HG03439 (cell line): ENCODE results near the gene FANCM.

Source experiments
- ATAC-seq: cut with Tn5 transposase; IDR thresholded peaks from one replicate; pipeline ENCODE4 v1.9.1; 2021; ENCODE audit warnings: mild to moderate bottlenecking, moderate library complexity; ENCODE audit not compliant: unreplicated experiment

FANCM gene, protein sequence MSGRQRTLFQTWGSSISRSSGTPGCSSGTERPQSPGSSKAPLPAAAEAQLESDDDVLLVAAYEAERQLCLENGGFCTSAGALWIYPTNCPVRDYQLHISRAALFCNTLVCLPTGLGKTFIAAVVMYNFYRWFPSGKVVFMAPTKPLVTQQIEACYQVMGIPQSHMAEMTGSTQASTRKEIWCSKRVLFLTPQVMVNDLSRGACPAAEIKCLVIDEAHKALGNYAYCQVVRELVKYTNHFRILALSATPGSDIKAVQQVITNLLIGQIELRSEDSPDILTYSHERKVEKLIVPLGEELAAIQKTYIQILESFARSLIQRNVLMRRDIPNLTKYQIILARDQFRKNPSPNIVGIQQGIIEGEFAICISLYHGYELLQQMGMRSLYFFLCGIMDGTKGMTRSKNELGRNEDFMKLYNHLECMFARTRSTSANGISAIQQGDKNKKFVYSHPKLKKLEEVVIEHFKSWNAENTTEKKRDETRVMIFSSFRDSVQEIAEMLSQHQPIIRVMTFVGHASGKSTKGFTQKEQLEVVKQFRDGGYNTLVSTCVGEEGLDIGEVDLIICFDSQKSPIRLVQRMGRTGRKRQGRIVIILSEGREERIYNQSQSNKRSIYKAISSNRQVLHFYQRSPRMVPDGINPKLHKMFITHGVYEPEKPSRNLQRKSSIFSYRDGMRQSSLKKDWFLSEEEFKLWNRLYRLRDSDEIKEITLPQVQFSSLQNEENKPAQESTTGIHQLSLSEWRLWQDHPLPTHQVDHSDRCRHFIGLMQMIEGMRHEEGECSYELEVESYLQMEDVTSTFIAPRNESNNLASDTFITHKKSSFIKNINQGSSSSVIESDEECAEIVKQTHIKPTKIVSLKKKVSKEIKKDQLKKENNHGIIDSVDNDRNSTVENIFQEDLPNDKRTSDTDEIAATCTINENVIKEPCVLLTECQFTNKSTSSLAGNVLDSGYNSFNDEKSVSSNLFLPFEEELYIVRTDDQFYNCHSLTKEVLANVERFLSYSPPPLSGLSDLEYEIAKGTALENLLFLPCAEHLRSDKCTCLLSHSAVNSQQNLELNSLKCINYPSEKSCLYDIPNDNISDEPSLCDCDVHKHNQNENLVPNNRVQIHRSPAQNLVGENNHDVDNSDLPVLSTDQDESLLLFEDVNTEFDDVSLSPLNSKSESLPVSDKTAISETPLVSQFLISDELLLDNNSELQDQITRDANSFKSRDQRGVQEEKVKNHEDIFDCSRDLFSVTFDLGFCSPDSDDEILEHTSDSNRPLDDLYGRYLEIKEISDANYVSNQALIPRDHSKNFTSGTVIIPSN (N-terminal part only)

DNA sequence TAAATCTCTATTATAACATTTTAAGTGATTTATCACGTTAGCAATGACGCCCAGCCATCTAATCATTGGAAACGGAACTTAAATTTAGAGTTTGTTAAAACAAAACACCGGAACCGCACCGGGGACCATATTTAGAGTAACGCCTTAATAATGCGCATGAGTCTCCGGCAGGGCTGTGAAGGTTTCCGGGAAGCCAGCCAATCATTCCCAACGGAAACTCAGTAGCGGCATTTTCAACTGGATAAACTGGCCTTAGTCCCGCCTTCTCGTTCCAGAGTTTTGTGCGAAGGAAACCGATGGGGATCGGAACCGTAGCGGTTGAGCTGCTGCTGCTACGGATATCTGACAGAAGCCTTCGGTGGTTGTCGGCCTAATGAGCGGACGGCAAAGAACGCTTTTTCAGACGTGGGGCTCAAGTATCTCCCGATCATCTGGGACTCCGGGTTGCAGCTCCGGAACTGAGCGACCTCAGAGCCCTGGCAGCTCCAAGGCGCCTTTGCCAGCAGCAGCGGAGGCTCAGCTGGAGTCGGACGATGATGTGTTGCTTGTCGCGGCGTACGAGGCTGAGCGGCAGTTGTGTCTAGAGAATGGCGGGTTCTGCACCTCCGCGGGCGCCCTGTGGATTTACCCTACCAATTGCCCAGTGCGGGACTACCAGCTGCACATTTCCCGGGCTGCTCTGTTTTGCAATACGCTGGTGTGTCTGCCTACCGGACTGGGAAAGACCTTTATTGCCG, at the start of gene FANCM:
Gene FANCM, plus strand, starts transcription at position 272 of the 737 bp plus-strand sequence. Its CDS starts 102 bp downstream, at position 374.
- ATAC-seq: peak; percentile 42

DNA sequence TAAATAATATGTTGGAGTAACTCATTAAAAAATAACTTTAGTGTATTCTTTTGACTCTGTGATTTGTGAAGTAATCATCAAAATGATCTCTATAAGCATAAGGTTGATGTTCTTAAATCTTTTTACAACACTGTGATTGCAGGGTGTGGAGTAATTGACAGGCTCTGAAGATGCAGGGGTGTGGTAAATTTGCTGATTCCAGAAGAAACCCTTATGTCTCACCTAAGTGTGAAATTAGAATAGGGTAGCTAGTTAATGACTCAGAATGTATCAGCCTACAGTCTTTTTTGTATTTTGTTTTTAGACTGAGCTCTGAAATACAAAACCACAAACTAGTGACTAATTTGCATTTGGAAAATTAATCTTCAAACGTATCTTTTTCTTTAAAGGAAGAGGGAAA, 45.9 kb upstream of the FANCM start:
- ATAC-seq: peak; percentile 71

DNA sequence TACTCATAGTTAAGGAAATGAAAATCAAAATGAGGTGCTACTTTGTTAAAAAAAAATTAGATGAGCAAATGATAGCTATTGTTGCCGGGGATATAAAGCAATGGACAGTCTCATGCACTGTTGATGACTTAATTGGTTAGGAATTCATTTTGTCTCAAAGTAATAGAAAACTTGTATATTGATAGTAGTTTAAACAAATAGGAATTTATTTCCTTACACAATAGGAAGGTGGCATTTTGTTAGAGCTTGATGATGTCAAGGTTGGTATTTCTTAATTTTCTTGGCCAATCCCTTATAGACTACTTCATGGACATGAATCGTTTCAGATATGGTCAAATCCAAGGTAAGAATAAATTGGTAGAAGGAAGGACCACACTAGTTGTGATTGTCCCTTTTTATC, 44.0 kb upstream of the FANCM start:
- no peak for ATAC-seq

DNA sequence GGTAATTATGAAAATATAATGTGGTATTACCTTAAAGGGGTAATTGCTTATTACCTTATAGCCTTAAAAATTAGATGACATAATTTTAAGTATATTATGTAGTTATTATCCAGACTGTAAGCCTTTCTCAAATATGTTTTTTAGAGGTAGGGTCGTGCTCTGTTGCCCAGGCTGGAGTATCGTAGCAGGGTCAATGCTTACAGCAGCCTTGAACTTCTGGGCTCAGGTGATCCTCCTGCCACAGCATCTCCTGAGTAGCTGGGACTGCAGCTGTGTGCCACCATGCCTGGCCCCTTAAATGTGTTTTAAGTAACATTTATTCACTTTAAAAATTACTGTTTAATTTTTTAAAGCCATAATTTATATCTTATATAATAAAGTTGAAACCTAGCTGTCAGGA, 41.5 kb upstream of the FANCM start:
- ATAC-seq: no peak

DNA sequence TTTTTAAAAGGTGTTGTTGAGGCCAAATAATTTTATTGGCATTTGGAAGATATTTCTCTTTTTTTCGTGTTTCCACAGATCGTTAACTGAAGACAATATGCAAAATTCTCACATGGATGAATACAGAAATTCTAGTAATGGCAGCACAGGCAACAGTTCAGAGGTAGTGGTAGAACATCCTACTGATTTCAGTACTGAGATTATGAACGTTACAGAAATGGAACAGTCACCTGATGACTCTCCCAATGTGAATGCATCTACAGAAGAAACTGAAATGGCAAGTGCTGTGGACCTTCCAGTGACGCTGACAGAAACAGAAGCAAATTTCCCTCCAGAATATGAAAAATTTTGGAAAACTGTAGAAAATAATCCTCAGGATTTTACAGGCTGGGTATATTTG, 40.6 kb upstream of the FANCM start:
- ATAC-seq: no peak

DNA sequence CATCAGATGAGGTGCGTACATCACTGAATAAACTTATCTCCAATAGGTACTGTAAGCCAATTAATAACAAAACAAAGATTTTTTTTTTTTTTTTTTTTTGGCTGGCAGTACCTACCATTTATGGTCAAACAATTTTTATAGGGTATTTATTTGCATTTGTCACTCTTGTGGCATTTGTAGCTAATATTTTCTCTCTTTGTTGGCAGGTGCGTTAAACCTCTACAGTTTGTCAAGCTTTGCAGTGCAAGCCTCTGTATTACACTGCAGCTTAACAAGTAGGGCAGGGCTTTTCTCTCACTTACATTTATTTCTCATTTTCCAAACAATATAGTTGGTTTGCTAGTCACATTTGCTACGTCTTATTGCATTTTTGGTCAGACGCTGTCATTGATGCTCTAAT, 39.5 kb upstream of the FANCM start:
- ATAC-seq: no peak

DNA sequence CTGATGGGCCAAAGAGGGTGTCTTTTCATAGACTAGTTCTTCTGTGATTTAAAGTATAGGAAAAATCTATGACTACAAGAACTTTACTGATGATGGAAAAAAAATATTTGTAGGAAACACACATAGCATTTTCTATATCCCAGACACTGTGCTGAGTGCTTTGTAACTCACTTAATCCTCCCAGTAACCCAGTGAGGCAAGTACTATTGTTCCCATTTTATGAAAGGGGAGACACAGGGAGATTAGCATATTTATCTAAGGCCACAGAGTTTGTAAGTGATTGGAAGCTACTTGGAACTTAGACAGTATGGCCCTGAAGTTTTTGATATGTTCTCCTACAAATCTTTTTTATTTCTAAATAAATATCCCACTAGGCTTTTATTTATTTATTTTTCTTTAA, 31.9 kb upstream of the FANCM start:
- no peak for ATAC-seq

DNA sequence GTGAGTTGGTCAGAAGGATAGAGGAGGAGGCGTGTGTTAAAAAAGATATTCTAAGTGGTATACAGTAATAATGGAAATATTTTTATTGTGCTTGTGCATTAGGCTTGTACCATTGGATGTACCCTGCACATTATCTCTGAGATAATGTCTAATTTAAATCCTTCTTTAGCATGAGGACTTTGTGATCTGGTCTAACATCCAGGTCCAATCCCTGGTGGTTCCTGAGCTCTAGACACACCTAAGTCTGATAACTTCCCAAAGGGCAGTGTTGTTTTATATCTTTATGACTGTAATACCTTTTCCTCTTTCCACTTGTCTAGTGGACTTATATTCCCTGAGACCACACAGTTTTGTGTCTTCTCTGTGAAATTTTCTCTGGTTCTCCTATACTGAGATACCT, 31.2 kb upstream of the FANCM start:
- no peak for ATAC-seq

DNA sequence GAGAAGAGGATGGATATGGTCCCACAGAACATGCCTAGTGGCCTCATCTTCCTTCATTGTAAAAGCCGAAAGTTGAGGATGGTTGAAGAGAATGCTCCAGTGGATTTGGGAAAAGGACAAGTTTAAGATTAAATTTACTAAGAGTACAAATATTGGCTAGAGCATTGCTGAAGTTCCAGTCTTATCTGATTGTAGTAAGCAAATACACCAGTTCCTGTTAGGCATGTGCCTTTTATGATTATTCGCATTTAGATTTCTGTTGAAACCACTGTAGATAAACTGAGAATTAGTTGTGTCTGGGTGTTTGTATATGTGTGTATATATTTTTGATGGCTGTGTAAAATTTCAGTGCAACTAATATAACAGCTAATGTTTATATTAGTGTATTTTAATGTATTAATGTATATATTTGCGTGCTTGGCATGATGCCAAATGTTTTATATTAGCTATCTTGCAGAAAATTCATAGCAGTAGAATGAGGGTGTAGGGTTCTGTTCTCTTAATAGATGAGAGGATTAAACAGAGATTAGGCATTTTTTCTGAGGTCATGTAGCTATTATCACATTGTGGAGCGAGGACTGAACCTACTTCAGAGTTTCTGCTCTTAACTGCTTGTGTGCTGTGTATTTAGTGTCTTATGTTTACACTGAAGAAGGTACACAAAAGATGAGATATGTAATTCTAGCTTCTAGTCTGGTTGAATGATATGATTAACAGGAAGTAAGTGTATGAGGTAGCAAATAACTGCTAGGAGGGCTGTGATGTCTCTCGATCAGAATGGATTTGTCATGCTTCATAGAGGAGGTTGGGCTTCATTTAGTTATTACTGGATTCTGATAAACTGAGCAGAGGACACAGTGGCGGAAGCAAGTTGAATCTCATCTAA, 22.6 kb upstream of the FANCM start:
- ATAC-seq: no peak

DNA sequence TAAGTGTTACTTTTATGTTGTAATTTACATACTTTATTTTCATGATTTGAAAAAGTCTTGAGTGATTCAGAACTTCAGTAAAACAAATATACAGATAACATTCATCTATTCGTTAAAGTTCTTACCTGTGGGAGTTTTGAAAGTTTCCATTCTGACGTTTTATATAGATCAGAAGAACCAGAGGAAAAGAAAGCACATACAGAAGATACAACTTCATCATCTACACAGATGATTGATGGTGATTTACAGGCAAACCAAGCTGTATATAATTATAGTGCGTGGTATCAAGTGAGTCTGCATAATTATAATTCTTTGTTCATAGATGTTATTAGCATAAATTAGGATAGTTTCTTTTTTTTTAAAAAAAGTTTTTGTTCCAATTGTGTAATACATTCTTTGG, 21.4 kb upstream of the FANCM start:
- ATAC-seq: no peak

DNA sequence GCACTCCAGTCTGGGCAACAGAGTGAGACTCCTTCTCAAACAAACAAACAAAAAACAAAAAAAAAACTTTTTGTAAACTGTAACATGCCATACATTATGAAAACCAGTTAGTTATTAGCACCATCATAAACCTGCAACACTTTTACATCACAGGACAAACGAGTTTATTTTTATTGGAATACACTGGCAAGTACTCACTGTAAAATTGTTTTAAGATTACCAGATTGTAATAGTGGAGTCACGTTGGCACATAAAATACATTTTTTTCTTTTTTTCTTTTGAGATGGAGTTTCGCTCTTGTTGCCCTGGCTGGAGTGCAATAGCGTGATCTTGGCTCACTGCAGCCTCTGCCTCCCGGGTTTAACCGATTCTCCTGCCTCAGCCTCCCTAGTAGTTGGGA, 17.1 kb upstream of the FANCM start:
- no peak for ATAC-seq

DNA sequence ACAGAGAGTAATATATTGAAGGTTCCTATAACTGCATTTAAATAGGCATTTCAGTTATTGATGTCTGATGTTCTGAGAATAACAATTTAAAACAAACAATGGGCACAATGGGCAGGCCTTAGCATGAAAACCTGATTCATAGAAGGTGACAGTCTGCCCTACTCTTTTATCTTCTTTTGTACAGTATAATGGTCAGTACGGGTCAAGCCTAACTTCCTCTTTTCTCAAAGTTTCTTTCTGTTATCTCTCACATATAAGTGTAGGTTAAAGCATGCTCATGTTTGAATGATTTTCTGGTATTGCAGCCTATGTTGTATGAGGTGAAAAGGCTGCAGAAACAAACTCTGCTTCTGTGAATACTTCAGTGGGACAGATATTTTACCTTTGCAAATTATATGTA, 15.6 kb upstream of the FANCM start:
- ATAC-seq: no peak

DNA sequence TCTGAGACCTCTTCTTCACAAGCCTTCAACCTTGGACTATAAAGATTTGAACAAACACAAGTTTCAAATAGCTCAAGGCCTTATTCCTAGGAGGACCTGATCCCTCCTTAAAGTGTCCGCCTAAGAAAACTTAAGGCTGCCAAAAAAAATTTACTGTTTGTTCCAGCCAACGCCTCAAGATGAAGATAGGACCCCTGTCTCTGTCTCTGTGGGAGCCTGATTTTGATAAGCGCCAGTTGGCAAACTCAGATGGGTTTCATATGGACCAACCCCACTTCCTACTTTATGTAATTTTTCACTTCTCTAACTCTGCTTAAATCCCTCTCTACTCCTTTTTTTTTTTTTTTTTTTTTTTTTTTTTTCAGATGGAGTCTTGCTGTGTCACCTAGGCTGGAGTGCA, 12.5 kb upstream of the FANCM start:
- no peak for ATAC-seq

DNA sequence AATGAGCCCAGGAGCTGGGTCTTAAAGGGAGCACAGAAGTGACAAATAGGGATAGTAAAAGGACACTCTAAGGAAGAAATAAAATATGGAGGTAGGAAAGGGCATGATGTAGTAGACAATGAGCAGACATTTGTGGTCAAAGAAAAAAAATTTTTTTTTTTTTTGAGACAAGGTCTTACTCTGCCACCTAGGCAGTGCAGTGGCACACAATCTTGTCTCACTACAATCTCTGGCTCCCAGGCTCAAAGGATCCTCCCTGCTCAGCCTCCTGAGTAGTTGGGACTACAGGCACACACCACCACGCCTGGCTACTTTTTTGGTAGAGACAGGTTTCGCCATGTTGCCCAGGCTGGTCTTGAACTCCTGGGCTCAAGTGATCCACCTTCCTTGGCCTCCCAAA, 10.0 kb upstream of the FANCM start:
- ATAC-seq: no peak

DNA sequence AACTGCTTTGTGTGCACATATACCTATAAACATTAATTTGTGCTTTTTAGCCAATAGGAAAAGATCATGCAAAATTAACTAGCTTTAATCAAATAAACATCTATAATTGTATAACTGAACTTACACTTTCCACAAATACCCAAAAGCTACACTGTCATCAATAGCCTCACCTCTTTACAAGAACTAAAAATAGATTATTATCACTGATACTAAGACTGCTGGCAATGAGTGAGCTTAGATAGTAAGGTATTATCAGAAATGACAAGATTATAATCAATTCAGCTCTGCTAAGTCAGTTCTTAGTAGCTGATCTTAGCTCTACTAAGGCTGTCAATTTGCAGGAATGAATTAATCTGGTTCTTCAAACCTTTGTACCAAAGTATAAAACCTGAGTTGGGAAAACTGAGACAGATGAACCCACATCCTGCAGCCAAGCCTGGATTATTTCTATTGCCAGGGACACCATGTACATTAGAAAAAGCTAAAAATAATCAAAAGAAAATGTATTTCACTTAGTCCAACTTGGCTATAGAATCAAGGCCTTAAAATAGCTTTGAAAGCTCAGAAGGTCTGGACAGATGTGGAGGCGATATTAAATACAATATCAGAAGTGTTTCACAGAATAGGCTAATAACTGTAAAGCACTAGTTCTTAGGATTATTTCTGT, 6.6 kb upstream of the FANCM start:
- no peak for ATAC-seq

DNA sequence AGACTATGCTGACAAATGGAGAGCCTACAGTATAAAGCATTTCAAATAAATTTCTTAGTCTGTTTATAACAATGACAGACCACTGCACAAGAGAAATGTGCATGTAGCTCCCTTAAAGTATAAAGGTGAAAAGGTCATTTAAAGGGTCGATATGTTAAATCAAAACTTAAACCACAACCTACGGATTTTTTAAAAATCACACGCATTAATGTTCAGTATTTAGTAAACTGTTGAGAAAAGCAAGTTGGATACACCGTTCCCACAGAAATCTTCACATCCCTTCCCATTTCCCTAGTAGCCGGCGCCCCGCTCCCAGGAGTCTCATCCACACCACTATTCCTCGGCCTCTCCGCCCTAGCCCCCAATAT, 2.1 kb upstream of the FANCM start:
- no peak for ATAC-seq

DNA sequence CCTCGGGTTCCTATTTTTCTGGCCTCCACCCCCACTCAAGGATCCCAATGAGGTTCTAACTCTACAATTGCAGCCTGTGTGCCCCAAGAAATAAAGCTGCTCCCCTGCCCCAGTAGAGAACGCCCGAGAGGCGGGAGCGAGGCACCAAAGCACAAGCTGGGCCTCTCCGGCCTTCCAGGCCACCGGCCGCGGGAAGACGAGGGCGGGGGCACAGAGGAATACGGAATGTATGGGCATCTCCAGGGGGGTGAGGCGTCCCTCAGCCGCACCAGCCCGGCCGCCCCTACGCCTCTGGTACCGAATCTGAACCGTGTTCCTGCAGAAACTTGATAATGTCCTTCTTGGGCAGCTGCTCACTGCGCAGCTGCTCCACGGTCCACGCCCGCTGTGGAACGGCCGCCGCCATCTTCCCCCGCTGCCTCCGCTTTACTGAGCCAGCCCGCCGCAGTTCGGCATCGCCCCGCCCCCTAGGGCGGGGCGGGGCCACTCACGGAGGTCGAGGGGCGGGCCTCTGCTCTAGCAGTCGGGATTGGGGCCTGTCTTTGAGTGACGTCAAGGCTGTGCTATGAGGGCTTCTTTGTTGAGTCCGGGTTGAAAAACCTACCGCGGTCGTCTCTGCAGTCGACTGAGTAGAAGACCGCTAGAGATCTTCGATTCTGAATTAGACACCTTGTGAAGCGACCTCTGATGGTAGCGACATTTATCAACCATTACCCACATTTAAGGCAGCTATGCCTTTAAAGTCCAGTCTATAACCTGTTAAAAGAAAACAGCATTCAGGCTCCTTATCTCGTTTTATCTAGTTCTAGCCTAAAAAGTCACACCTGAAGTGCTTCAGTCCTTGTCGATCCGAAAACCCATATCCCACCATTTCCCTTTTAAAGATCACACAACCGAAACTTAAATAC, 1.4 kb upstream of the FANCM start, which contains the start of gene FKBP3:
Gene FKBP3, minus strand, starts transcription at position 431 of the 908 bp plus-strand sequence. Its CDS starts 25 bp downstream, at position 406.
- peak; percentile 89 for ATAC-seq

DNA sequence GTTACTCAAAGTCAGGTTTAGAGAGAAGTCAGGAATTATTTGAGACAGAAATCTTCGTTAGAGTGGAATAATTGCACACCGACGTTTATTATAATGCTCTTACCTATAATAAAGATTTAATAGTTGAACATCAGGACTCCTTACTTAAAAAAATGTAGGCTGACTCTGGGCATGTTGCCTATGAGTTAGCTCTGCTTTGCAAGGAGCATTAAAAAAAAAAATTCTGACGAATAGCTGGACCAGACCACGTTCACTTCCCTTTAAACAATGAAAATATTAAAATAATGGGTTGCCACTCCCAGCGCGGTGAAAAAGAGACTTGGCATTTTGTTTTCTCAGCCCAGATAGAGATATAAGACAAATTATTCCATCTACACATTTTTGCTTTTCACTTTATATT, 574 bp upstream of the FANCM start:
- no peak for ATAC-seq
